Measurements from ENCODE around the gene MAP3K19.
"Not testable (repeated sequence)": the region's sequence is repeated elsewhere in the genome, so short reads cannot be mapped to it uniquely, and the experiment has no call there.

Gene MAP3K19

GRCh38 chr2:135050132-135050531, 2.9 kb upstream of the MAP3K19 start:
- peaks cover 2% of the 10 kb centered on the region for H3K4me1 ChIP-seq (ENCODE audit: control insufficient read depth, low read depth, low read length)
- peaks cover 6% of the 10 kb centered on the region for H3K79me1 ChIP-seq (ENCODE audit: low read length)
- no peak overlapping the region for H2BK120ac ChIP-seq (ENCODE audit: low read depth, low read length)
- no peak overlapping the region for H3K4ac ChIP-seq (ENCODE audit: low read depth, low read length)
- no peaks in the 10 kb centered on the region for H3K27me3 ChIP-seq (ENCODE audit: insufficient read depth, low read length, poor library complexity)
- no peak overlapping the region for H3K27ac ChIP-seq (ENCODE audit: low read depth, low read length)
- H3K18ac ChIP-seq (ENCODE audit: low read length) = no peak overlapping the region
- no peaks in the 10 kb centered on the region for H3K36me3 ChIP-seq (ENCODE audit: control insufficient read depth, insufficient read depth, low read length)
- H2BK15ac ChIP-seq (replicated peaks; ENCODE audit: low read depth) = no peak overlapping the region
- DNase-seq = no peak
- H3K9ac ChIP-seq (ENCODE audit: low read length) = no peak overlapping the region
- no peak overlapping the region for H3K56ac ChIP-seq (ENCODE audit: low read length)
- no peak overlapping the region for H3K23ac ChIP-seq (ENCODE audit: low read length)
- no peak overlapping the region for H2AK5ac ChIP-seq (ENCODE audit: low read length)
- peaks cover 19% of the 10 kb centered on the region for H3K79me2 ChIP-seq (ENCODE audit: control insufficient read depth, insufficient read depth, low read length)
- H3K4me2 ChIP-seq (ENCODE audit: low read length) = no peak overlapping the region
- no peak overlapping the region for H4K8ac ChIP-seq (ENCODE audit: low read depth, low read length)
- no peak overlapping the region for H2BK5ac ChIP-seq (ENCODE audit: low read length)
- no CpG with 5 or more reads among the region's 3 CpGs for WGBS (ENCODE audit: extremely low coverage, insufficient coverage, low lambda C conversion rate)
- no peak overlapping the region for H4K5ac ChIP-seq (ENCODE audit: low read length)
- H3K4me3 ChIP-seq (ENCODE audit: low read length) = no peak overlapping the region

- H3K27me3 ChIP-seq (ENCODE audit: insufficient read depth, low read length, poor library complexity) = no peaks in the 10 kb centered on the region
These were observed 875 bp upstream of the MAP3K19 start for GRCh38 chr2:135048122-135048521.

GRCh38 chr2:135043345-135043744, 3.9 kb downstream of the MAP3K19 start:
- Histone ChIP-seq H2BK5ac (ENCODE audit: low read length) (no peak overlapping the region), H2AK5ac (ENCODE audit: low read length) (no peak overlapping the region), H3K4me3 (ENCODE audit: low read length) (no peak overlapping the region), H4K5ac (ENCODE audit: low read length) (no peak overlapping the region), H3K4ac (ENCODE audit: low read depth, low read length) (no peak overlapping the region), H3K23ac (ENCODE audit: low read length) (no peak overlapping the region), H3K36me3 (ENCODE audit: control insufficient read depth, insufficient read depth, low read length) (no peaks in the 10 kb centered on the region), H4K8ac (ENCODE audit: low read depth, low read length) (no peak overlapping the region), H3K27ac (ENCODE audit: low read depth, low read length) (no peak overlapping the region), H3K18ac (ENCODE audit: low read length) (no peak overlapping the region), H3K56ac (ENCODE audit: low read length) (no peak overlapping the region), H3K79me2 (ENCODE audit: control insufficient read depth, insufficient read depth, low read length) (no peaks in the 10 kb centered on the region), H3K4me1 (ENCODE audit: control insufficient read depth, low read depth, low read length) (no peaks in the 10 kb centered on the region), H3K79me1 (ENCODE audit: low read length) (no peaks in the 10 kb centered on the region), H2BK120ac (ENCODE audit: low read depth, low read length) (no peak overlapping the region), H2BK15ac (replicated peaks; ENCODE audit: low read depth) (no peak overlapping the region), H3K9ac (ENCODE audit: low read length) (no peak overlapping the region), H3K27me3 (ENCODE audit: insufficient read depth, low read length, poor library complexity) (no peaks in the 10 kb centered on the region), H3K4me2 (ENCODE audit: low read length) (no peak overlapping the region)
- DNase-seq = no peak
- WGBS (ENCODE audit: extremely low coverage, insufficient coverage, low lambda C conversion rate) = no CpG with 5 or more reads among the region's 2 CpGs

More at GRCh38 chr2:135048122-135048521, 875 bp upstream of the MAP3K19 start:
- Histone ChIP-seq H2AK5ac (ENCODE audit: low read length) (no peak overlapping the region), H3K27ac (ENCODE audit: low read depth, low read length) (no peak overlapping the region), H2BK5ac (ENCODE audit: low read length) (no peak overlapping the region), H3K36me3 (ENCODE audit: control insufficient read depth, insufficient read depth, low read length) (no peaks in the 10 kb centered on the region), H2BK120ac (ENCODE audit: low read depth, low read length) (no peak overlapping the region), H2BK15ac (replicated peaks; ENCODE audit: low read depth) (no peak overlapping the region), H3K4me3 (ENCODE audit: low read length) (no peak overlapping the region), H3K4me1 (ENCODE audit: control insufficient read depth, low read depth, low read length) (no peaks in the 10 kb centered on the region), H4K8ac (ENCODE audit: low read depth, low read length) (no peak overlapping the region), H4K5ac (ENCODE audit: low read length) (no peak overlapping the region), H3K56ac (ENCODE audit: low read length) (no peak overlapping the region), H3K23ac (ENCODE audit: low read length) (no peak overlapping the region), H3K9ac (ENCODE audit: low read length) (no peak overlapping the region), H3K18ac (ENCODE audit: low read length) (no peak overlapping the region), H3K79me1 (ENCODE audit: low read length) (peaks cover 2% of the 10 kb centered on the region), H3K4ac (ENCODE audit: low read depth, low read length) (no peak overlapping the region), H3K4me2 (ENCODE audit: low read length) (no peak overlapping the region), H3K79me2 (ENCODE audit: control insufficient read depth, insufficient read depth, low read length) (peaks cover 9% of the 10 kb centered on the region)
- DNase-seq = no peak
- no CpG with 5 or more reads among the region's 6 CpGs for WGBS (ENCODE audit: extremely low coverage, insufficient coverage, low lambda C conversion rate)

- Histone ChIP-seq H3K4me2 (ENCODE audit: low read length) (no peak overlapping the region), H2BK120ac (ENCODE audit: low read depth, low read length) (no peak overlapping the region), H3K36me3 (ENCODE audit: control insufficient read depth, insufficient read depth, low read length) (no peaks in the 10 kb centered on the region), H2AK5ac (ENCODE audit: low read length) (no peak overlapping the region), H3K79me2 (ENCODE audit: control insufficient read depth, insufficient read depth, low read length) (no peaks in the 10 kb centered on the region), H3K4me3 (ENCODE audit: low read length) (no peak overlapping the region), H2BK15ac (replicated peaks; ENCODE audit: low read depth) (no peak overlapping the region), H3K27me3 (ENCODE audit: insufficient read depth, low read length, poor library complexity) (no peaks in the 10 kb centered on the region), H3K56ac (ENCODE audit: low read length) (no peak overlapping the region), H3K9ac (ENCODE audit: low read length) (no peak overlapping the region), H3K4ac (ENCODE audit: low read depth, low read length) (no peak overlapping the region), H4K8ac (ENCODE audit: low read depth, low read length) (no peak overlapping the region), H3K23ac (ENCODE audit: low read length) (no peak overlapping the region), H3K4me1 (ENCODE audit: control insufficient read depth, low read depth, low read length) (no peaks in the 10 kb centered on the region), H3K79me1 (ENCODE audit: low read length) (no peaks in the 10 kb centered on the region), H4K5ac (ENCODE audit: low read length) (no peak overlapping the region), H3K18ac (ENCODE audit: low read length) (no peak overlapping the region), H3K27ac (ENCODE audit: low read depth, low read length) (no peak overlapping the region), H2BK5ac (ENCODE audit: low read length) (no peak overlapping the region)
- no peak for DNase-seq
- no CpG with 5 or more reads among the region's 3 CpGs for WGBS (ENCODE audit: extremely low coverage, insufficient coverage, low lambda C conversion rate)
These were observed 9.4 kb downstream of the MAP3K19 start for GRCh38 chr2:135037831-135038230.

GRCh38 chr2:135033216-135033615, 14.0 kb downstream of the MAP3K19 start:
- H2BK15ac ChIP-seq (replicated peaks; ENCODE audit: low read depth); H2BK5ac ChIP-seq (ENCODE audit: low read length); H3K4me1 ChIP-seq (ENCODE audit: control insufficient read depth, low read depth, low read length); H3K9ac ChIP-seq (ENCODE audit: low read length); H3K23ac ChIP-seq (ENCODE audit: low read length); H3K18ac ChIP-seq (ENCODE audit: low read length); H2BK120ac ChIP-seq (ENCODE audit: low read depth, low read length); H2AK5ac ChIP-seq (ENCODE audit: low read length); H3K4me2 ChIP-seq (ENCODE audit: low read length); H3K56ac ChIP-seq (ENCODE audit: low read length); H3K27ac ChIP-seq (ENCODE audit: low read depth, low read length); H3K79me1 ChIP-seq (ENCODE audit: low read length); H3K4me3 ChIP-seq (ENCODE audit: low read length); H4K8ac ChIP-seq (ENCODE audit: low read depth, low read length); DNase-seq; H4K5ac ChIP-seq (ENCODE audit: low read length); H3K4ac ChIP-seq (ENCODE audit: low read depth, low read length); H3K36me3 ChIP-seq (ENCODE audit: control insufficient read depth, insufficient read depth, low read length); H3K79me2 ChIP-seq (ENCODE audit: control insufficient read depth, insufficient read depth, low read length); H3K27me3 ChIP-seq (ENCODE audit: insufficient read depth, low read length, poor library complexity): not testable (repeated sequence)
- WGBS (ENCODE audit: extremely low coverage, insufficient coverage, low lambda C conversion rate) = no CpG with 5 or more reads among the region's 33 CpGs

GRCh38 chr2:135030826-135031225, 16.4 kb downstream of the MAP3K19 start:
- Histone ChIP-seq H2BK120ac (ENCODE audit: low read depth, low read length) (no peak overlapping the region), H3K27ac (ENCODE audit: low read depth, low read length) (no peak overlapping the region), H3K18ac (ENCODE audit: low read length) (no peak overlapping the region), H2AK5ac (ENCODE audit: low read length) (no peak overlapping the region), H2BK15ac (replicated peaks; ENCODE audit: low read depth) (no peak overlapping the region), H3K79me2 (ENCODE audit: control insufficient read depth, insufficient read depth, low read length) (no peaks in the 10 kb centered on the region), H2BK5ac (ENCODE audit: low read length) (no peak overlapping the region), H3K23ac (ENCODE audit: low read length) (no peak overlapping the region), H3K36me3 (ENCODE audit: control insufficient read depth, insufficient read depth, low read length) (no peaks in the 10 kb centered on the region), H3K4me2 (ENCODE audit: low read length) (no peak overlapping the region), H3K4me1 (ENCODE audit: control insufficient read depth, low read depth, low read length) (no peaks in the 10 kb centered on the region), H3K27me3 (ENCODE audit: insufficient read depth, low read length, poor library complexity) (no peaks in the 10 kb centered on the region), H3K79me1 (ENCODE audit: low read length) (no peaks in the 10 kb centered on the region), H4K5ac (ENCODE audit: low read length) (no peak overlapping the region), H4K8ac (ENCODE audit: low read depth, low read length) (no peak overlapping the region), H3K56ac (ENCODE audit: low read length) (no peak overlapping the region), H3K4me3 (ENCODE audit: low read length) (no peak overlapping the region), H3K9ac (ENCODE audit: low read length) (no peak overlapping the region), H3K4ac (ENCODE audit: low read depth, low read length) (no peak overlapping the region)
- peak; percentile 42 for DNase-seq
- no CpG with 5 or more reads among the region's 1 CpG for WGBS (ENCODE audit: extremely low coverage, insufficient coverage, low lambda C conversion rate)
